Left lobe of liver (tissue), 2 donors: Measurements from ENCODE around the gene TOP3B. TPM values are rescaled to one million over a fixed set of nuclear protein-coding genes. Genes with fewer than 3 reads are reported as not detected.

Experiments
- ATAC-seq: fragments of 200-7000 bp; cut with Tn5 transposase; one replicate; pipeline ENCODE4 v1.9.1; 2020; ENCODE audit warnings: mild to moderate bottlenecking, moderate library complexity
- DNase-seq: peaks from one replicate; pipeline ENCODE4 v3.0.0-alpha.2; 2020; ENCODE audit warnings: low spot score
- total RNA-seq: library from RNA; stranded (reverse); gene quantifications from one replicate; pipeline ENCODE4 v1.2.1, GENCODE V29; 2021
- donor health status: DM: no; HTN: no; CAD: no; lungs with moderate emphysema.
- donor health status: DM: no; HTN: yes; CAD: no.

TOP3B gene, protein sequence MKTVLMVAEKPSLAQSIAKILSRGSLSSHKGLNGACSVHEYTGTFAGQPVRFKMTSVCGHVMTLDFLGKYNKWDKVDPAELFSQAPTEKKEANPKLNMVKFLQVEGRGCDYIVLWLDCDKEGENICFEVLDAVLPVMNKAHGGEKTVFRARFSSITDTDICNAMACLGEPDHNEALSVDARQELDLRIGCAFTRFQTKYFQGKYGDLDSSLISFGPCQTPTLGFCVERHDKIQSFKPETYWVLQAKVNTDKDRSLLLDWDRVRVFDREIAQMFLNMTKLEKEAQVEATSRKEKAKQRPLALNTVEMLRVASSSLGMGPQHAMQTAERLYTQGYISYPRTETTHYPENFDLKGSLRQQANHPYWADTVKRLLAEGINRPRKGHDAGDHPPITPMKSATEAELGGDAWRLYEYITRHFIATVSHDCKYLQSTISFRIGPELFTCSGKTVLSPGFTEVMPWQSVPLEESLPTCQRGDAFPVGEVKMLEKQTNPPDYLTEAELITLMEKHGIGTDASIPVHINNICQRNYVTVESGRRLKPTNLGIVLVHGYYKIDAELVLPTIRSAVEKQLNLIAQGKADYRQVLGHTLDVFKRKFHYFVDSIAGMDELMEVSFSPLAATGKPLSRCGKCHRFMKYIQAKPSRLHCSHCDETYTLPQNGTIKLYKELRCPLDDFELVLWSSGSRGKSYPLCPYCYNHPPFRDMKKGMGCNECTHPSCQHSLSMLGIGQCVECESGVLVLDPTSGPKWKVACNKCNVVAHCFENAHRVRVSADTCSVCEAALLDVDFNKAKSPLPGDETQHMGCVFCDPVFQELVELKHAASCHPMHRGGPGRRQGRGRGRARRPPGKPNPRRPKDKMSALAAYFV
- total RNA-seq = 24.0 TPM

DNA sequence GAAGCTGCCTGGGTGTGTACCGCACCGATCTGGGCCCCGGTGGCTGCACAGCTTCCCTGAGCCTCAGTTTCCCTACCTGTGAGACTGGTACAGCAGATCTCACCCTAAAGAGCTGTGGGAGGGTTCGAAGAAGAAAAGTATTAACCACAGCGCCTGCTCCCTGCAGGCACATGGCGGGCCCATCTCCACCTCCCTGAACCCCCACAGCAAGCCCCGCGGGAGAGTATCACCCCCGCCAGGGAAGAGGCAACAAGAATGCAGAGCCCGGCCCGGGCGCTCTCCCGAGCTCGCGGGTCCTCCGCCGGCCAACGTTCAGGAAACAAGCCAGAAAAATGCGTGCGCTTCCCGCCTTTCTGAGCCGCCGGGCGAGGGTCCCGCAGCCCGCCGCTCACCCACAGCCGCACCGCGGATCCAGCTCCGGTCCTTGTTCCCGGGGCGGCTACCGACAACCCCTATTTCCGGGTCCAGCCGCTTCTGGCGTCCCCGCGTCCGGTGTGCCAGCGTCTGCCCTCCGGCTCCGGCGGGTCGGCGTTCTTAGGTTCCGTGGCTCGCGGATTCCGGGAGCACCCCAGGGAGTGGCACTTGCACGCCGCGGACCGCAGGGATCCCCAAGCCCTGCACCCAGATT lies at the start of gene TOP3B:
Gene TOP3B (minus strand): TSS at position 450 of the 628 bp plus-strand sequence. CDS start 7,078 bp downstream, outside the sequence.
- ATAC-seq = peak; percentile 96

GRCh38 chr22:22031183-22031945 lies 48.8 kb upstream of the TOP3B start:
- DNase-seq = no peak
- no peak for ATAC-seq

More for the DNA sequence above, at the start of gene TOP3B:
- peak; percentile 82 for DNase-seq

- no peak for DNase-seq
- ATAC-seq = peak; percentile 40
These were observed 48.1 kb upstream of the TOP3B start for GRCh38 chr22:22030493-22031182.

DNA sequence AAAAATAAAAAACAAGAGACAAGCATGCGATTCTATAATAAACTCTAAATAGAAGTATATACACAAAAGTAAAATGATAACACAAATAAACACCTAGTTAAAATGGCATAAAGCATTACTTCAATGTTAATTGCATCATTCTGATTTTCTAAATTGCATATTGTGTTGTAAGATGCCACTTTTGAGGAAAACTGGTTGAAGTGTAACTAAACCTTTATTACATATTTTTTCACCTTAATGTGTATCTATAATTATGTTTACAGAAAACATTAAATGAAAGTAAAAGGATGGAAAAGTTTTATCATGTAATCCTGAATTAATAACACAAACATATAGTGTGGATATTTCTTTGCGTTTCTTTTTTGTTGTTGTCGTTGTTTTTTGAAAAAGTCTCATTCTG lies 45.4 kb upstream of the TOP3B start:
- ATAC-seq (no peak), DNase-seq (no peak)

GRCh38 chr22:22026157-22026831 lies 43.7 kb upstream of the TOP3B start:
- ATAC-seq (no peak), DNase-seq (no peak)

- no peak for DNase-seq
- ATAC-seq = no peak
These were observed 43.0 kb upstream of the TOP3B start for GRCh38 chr22:22025320-22026156.

- DNase-seq = no peak
- no peak for ATAC-seq
These were observed 41.9 kb upstream of the TOP3B start for GRCh38 chr22:22024440-22024839.

DNA sequence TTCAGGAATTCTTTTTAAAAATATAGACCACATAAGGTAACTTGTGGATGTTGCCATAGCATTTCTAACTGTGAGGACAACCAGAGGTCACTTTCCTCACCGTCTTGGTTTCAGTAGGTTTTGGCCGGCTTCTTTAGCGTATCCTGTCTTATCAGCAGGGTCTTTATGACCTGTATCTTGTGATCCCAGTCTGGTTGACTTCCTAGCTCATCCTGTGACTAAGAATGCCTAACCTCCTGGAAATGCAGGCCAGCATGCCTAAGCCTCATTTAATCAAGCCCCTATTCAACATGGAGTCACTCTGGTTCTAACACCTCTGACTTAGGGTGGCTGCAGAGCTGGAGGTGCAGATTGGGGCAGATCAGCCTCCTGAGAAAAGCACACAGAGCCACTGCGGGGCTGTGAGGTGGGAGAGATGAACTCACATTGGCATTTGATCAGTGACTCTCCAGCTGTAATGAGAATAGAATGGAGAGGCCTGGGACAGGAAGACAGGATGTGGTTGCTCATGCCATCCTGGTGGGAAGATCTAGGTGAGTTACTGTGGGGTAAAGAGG lies 41.1 kb upstream of the TOP3B start:
- ATAC-seq (no peak), DNase-seq (no peak)

GRCh38 chr22:22022947-22023534 lies 40.5 kb upstream of the TOP3B start:
- ATAC-seq = no peak
- DNase-seq = no peak

GRCh38 chr22:22022255-22022840 lies 39.8 kb upstream of the TOP3B start:
- no peak for DNase-seq
- no peak for ATAC-seq

- no peak for ATAC-seq
These were observed 38.7 kb upstream of the TOP3B start for GRCh38 chr22:22021162-22021750.

DNA sequence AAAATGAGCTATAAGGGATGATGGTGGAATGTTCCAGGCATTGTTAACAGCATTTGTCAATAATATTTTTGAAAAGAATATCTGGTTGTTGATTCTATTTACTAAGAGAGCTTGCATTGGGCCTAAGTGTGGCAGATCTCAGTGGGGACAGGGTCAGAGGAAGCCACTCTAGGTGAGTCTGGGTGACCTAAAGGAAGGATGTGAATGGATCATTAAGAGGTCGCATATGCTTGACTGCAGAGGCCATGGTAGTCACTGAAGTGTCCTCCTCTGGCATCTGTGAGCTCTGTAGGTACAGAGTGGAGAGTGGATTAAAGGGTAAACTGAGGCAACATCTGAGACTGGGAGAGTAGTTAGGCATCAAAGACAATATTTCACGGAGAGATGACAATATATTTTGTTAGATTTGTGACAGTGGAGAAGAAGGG lies 37.9 kb upstream of the TOP3B start:
- ATAC-seq (no peak), DNase-seq (no peak)

More at GRCh38 chr22:22021162-22021750, 38.7 kb upstream of the TOP3B start:
- DNase-seq = no peak

GRCh38 chr22:22019659-22020424 lies 37.3 kb upstream of the TOP3B start:
- DNase-seq = no peak

DNA sequence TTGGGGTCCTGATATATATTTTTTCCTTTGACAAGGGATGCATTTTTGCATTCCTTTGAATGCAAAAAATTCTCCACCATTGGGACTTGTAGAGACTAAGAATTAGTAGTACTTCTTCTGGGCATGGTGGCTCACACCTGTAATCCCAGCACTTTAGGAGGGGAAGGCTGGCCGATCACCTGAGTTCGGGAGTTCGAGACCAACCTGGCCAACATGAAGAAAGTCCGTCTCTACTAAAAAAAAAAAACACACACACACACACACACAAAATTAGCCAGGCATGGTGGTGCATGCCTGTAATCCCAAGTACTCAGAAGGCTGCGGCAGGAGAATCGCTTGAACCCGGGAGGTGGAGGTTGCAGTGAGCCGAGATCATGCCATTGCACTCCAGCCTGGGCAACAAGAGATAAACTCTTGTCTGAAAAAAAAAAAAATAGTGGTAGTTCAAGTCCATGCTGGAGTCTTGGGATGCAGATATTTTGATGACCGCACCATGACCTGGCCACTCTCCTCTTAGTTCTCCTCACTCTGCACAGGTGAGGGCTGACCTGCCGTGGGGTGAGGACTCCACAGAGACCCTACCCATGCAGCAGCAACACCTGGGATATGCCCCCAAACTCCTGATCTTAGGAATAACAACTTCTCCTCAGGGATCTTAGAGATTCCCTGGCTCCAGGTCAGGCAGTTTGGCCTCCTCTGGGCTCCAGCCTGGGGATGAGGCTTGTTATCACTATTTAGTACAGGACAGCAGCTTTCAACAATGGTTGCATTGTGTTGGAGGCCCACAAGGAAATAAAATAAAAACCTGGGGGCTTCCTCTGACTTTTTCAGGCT lies 36.5 kb upstream of the TOP3B start:
- DNase-seq (no peak), ATAC-seq (no peak)

More at GRCh38 chr22:22019659-22020424, 37.3 kb upstream of the TOP3B start:
- ATAC-seq = no peak

GRCh38 chr22:22015631-22016030 lies 33.0 kb upstream of the TOP3B start:
- DNase-seq (no peak), ATAC-seq (no peak)
